ENCODE data around the gene NECTIN4.

The NECTIN4 gene

DNA sequence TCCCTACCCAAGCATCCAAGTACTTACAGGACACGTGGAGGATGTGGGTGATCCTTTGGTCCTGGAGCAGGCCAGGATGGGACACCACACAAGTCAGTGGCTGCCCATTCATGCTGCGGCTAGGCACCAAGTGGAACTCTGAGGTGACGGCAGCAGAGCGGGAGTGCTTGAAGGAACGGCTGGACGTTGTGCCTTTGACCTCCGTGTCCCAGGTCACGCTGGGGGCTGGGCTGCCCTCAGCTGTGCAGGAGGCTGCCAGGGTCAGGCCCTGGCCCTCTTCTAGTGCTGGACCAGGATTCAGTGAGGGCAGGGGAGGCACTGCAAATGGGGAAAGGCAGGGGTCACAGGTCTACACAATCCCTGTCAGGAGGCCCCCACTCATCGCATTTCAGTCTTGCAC is 11.9 kb downstream of the NECTIN4 start:
- DNase-seq (ENCODE audit: low read depth): no peak
- no peak overlapping the region for H3K4me3 ChIP-seq (ENCODE audit: control insufficient read depth, low read depth, low read length)
- TF ChIP-seq CTCF (conservative IDR thresholded peaks at IDR 0.05; ENCODE audit: control insufficient read depth, insufficient read depth, low read depth, low read length): no peak

DNA sequence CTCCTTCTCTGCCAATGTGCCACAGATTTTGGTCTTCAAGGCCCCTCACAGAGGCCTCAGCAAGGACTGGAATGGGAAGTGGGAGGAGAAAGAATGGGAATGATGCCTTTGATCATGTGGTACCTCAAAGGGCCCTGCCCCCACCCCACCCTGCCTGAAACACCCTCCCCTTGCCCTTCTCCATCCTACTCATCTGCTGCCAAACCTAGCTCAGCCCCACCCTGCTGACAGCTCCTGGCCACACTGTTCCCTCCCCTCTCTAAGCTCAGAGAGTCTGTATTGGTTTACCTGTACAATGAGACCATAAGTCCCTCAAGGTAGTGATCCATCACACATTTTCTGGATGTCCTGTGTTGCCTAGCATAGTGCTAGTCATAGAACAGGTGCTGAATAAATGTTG is 12.9 kb downstream of the NECTIN4 start:
- TF ChIP-seq CTCF (conservative IDR thresholded peaks at IDR 0.05; ENCODE audit: control insufficient read depth, insufficient read depth, low read depth, low read length): no peak
- H3K4me3 ChIP-seq (ENCODE audit: control insufficient read depth, low read depth, low read length): no peak overlapping the region
- no peak for DNase-seq (ENCODE audit: low read depth)

- DNase-seq (ENCODE audit: low read depth): no peak
- H3K4me3 ChIP-seq (ENCODE audit: control insufficient read depth, low read depth, low read length): no peak overlapping the region
- TF ChIP-seq CTCF (conservative IDR thresholded peaks at IDR 0.05; ENCODE audit: control insufficient read depth, insufficient read depth, low read depth, low read length): no peak
Measured at GRCh38 chr1:161074676-161075368, 14.5 kb downstream of the NECTIN4 start.

GRCh38 chr1:161073474-161074121 is 15.8 kb downstream of the NECTIN4 start:
- DNase-seq (ENCODE audit: low read depth): no peak
- no peak for TF ChIP-seq CTCF (conservative IDR thresholded peaks at IDR 0.05; ENCODE audit: control insufficient read depth, insufficient read depth, low read depth, low read length)
- no peak overlapping the region for H3K4me3 ChIP-seq (ENCODE audit: control insufficient read depth, low read depth, low read length)

GRCh38 chr1:161072751-161073449 is 16.5 kb downstream of the NECTIN4 start:
- TF ChIP-seq CTCF (conservative IDR thresholded peaks at IDR 0.05; ENCODE audit: control insufficient read depth, insufficient read depth, low read depth, low read length): no peak
- DNase-seq (ENCODE audit: low read depth): no peak
- H3K4me3 ChIP-seq (ENCODE audit: control insufficient read depth, low read depth, low read length): no peak overlapping the region

DNA sequence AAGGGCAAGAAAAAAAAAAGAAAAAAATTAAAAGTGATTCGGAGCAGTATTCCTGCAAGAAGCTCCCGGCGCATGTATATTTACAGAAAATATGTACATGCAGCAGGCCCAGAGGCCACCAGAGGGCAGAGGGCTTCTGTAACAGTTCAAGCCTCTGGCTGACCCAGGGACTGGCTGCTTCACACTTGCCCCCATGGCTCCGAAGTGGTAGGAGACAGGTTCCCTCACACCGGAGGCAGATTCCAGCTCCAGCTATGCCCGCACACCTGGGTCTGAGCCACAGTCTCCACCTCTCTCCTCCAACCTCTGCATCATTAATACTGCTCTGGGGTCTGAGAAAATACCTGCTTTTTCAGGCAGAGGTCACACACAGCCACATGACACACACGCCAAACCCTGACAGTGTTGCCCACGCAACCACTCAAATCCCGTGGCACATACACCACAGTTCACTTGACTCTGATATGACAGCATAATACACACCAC is 17.4 kb downstream of the NECTIN4 start:
- peak; percentile 66 for DNase-seq (ENCODE audit: low read depth)
- H3K4me3 ChIP-seq (ENCODE audit: control insufficient read depth, low read depth, low read length): no peak overlapping the region
- TF ChIP-seq CTCF (conservative IDR thresholded peaks at IDR 0.05; ENCODE audit: control insufficient read depth, insufficient read depth, low read depth, low read length): peak; percentile 68
